ENCODE measurements around the gene PPP3R1.

The PPP3R1 gene

DNA sequence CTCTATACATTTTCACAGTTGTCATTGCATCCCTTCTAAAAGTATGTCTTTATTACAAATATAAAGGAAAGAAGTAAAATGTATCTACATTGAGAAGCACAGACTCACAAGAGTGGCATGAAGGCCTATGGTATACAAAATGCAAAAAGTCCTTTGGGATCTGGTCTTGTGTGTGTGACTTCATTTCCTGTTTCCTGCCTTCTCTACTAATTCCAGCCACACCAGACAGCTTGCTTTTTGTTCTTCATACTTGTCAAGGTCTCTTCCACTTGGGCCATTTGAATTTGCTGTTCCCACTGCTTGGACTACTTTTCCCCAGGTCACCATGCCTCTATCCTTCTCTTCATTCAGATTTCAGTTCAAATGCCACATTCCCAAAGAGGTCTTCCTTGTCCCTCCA lies 101.3 kb downstream of the PPP3R1 start:
- Histone ChIP-seq H3K9me3 (no peaks in the 10 kb centered on the region), H3K4me3 (ENCODE audit: low read depth, low read length) (no peak overlapping the region), H3K27me3 (no peaks in the 10 kb centered on the region), H3K36me3 (no peaks in the 10 kb centered on the region), H3K4me1 (no peaks in the 10 kb centered on the region)
- TF ChIP-seq, protein P1, sequence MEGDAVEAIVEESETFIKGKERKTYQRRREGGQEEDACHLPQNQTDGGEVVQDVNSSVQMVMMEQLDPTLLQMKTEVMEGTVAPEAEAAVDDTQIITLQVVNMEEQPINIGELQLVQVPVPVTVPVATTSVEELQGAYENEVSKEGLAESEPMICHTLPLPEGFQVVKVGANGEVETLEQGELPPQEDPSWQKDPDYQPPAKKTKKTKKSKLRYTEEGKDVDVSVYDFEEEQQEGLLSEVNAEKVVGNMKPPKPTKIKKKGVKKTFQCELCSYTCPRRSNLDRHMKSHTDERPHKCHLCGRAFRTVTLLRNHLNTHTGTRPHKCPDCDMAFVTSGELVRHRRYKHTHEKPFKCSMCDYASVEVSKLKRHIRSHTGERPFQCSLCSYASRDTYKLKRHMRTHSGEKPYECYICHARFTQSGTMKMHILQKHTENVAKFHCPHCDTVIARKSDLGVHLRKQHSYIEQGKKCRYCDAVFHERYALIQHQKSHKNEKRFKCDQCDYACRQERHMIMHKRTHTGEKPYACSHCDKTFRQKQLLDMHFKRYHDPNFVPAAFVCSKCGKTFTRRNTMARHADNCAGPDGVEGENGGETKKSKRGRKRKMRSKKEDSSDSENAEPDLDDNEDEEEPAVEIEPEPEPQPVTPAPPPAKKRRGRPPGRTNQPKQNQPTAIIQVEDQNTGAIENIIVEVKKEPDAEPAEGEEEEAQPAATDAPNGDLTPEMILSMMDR (IDR thresholded peaks at IDR 0.05; ENCODE audit: low read depth, low read length): no peak
- no peak for DNase-seq

DNA sequence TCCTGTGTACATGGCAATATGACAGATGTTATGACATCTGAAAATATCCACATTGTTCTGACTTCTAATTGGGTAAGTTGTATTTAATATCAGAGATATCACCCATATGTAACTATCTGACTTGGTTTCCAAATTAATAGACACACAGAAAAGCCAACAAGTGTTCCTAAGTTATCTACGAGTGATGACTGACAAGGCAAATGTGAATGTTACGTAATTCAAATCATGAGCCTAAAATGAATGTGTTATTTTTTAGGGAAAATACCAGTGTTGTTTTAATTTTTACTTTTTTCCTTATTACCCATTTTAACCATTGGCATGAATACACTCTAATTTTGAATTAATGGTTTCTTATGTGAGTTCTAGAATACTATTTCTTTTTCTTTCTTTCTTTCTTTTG lies 110.5 kb downstream of the PPP3R1 start:
- DNase-seq: no peak
- H3K9me3 ChIP-seq: no peaks in the 10 kb centered on the region
- H3K27me3 ChIP-seq: no peaks in the 10 kb centered on the region
- no peaks in the 10 kb centered on the region for H3K36me3 ChIP-seq
- TF ChIP-seq, protein P1 (IDR thresholded peaks at IDR 0.05; ENCODE audit: low read depth, low read length): no peak
- no peaks in the 10 kb centered on the region for H3K4me1 ChIP-seq
- no peak overlapping the region for H3K4me3 ChIP-seq (ENCODE audit: low read depth, low read length)

DNA sequence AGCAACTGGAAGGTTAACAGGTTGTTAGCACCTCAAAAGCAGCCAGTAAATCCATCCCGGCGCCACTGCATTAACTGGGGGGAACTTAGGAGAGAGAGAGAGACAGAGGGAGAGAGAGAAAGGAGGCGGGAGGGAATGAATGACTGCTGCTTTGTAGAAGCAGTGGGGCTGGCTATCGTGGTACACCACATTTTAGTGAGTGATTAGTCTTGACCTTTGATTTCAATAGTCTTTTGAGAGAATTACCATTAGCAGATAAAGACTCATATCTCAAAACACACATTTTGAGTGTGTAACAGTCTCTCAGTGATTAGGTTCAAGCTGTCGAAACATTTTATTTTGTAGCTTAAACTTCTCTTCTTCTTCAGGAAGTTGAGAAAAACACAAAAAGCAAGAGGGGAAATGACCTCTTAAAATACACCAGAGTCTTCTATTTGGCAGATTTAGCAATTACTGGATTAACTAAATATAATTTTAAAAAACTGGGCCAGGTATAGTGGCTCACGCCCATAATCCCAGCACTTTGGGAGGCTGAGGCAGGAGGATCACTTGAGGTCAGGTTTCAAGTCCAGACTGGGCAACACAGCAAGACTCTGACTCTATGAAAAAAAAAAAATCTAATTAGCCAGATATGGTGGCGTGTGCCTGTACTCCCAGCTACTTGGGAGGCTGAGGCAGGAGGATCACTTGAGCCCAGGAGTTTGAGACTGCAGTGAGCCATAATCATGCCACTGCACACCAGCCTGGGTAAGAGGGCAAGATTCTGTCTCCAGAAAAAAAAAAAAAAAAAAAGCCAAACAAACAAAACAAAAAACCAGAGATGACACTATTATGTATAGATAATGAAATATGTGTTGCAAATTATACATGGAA lies 116.6 kb downstream of the PPP3R1 start:
- Histone ChIP-seq H3K9me3 (no peaks in the 10 kb centered on the region), H3K4me3 (ENCODE audit: low read depth, low read length) (no peak overlapping the region), H3K36me3 (no peaks in the 10 kb centered on the region), H3K4me1 (no peaks in the 10 kb centered on the region), H3K27me3 (no peaks in the 10 kb centered on the region)
- no peak for DNase-seq
- TF ChIP-seq, protein P1 (IDR thresholded peaks at IDR 0.05; ENCODE audit: low read depth, low read length): no peak

DNA sequence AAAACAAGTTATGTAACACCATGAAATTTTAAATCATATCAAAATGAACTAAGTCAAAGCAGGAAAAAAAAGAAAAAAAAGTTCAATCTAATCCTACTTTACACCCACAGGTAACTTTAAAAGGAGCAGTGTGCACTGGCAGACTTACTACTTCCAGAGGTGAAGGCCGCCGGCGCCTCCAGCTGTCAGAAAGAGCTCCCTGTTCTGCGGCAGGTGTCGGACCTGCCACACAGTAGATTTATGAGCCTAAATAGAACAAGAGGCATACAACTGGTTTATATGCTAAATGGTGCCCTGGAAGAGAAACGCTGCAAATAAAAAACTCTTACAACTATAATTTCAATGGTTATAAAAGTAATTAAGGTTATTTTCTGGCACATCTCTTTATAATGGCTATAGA lies 117.8 kb downstream of the PPP3R1 start:
- no peak for DNase-seq
- Histone ChIP-seq H3K4me1 (no peaks in the 10 kb centered on the region), H3K9me3 (no peaks in the 10 kb centered on the region), H3K4me3 (ENCODE audit: low read depth, low read length) (no peak overlapping the region), H3K36me3 (no peaks in the 10 kb centered on the region), H3K27me3 (no peaks in the 10 kb centered on the region)
- TF ChIP-seq, protein P1 (IDR thresholded peaks at IDR 0.05; ENCODE audit: low read depth, low read length): no peak

DNA sequence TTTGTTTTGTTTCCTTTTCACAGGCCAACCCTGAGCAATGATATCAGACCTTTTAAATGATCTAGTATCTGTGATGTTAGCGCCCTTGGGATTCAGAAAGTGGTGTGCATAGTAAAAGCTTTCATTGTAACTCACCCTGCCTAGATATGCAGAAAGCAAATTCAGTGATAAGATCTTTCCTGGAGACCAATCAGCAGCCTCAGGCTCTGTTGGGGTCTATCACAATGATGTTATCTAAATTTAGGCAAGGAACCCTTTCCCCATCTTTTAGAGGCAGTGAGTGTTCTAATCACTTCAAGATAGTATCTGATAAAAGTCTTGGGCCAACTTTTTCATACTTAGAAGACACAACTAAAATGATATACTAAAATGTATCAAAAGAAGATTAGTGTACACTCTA lies 118.2 kb downstream of the PPP3R1 start:
- H3K27me3 ChIP-seq: no peaks in the 10 kb centered on the region
- no peaks in the 10 kb centered on the region for H3K9me3 ChIP-seq
- H3K4me1 ChIP-seq: no peaks in the 10 kb centered on the region
- no peak for DNase-seq
- no peak overlapping the region for H3K4me3 ChIP-seq (ENCODE audit: low read depth, low read length)
- TF ChIP-seq, protein P1 (IDR thresholded peaks at IDR 0.05; ENCODE audit: low read depth, low read length): no peak
- H3K36me3 ChIP-seq: no peaks in the 10 kb centered on the region
